Hepatocyte (in vitro differentiated cells): ENCODE results near the gene FBXL17. TPM values are rescaled to one million over a fixed set of nuclear protein-coding genes. Genes with fewer than 3 reads are reported as not detected.

ENCODE experiments used
- DNase-seq: peaks from one replicate; pipeline ENCODE4 v3.0.0-alpha.2; 2016; ENCODE audit warnings: low spot score
- H2AFZ ChIP-seq: fragments of 200-600 bp; sonication (generic); 2 replicates; pipeline ENCODE4 v1.6.0; 2016; ENCODE audit warnings: antibody characterized with exemption, mild to moderate bottlenecking
- H3K27ac ChIP-seq: fragments of 200-600 bp; sonication (generic); 2 replicates; pipeline ENCODE4 v1.5.1; 2016; ENCODE audit warnings: mild to moderate bottlenecking
- H3K27me3 ChIP-seq: fragments of 200-600 bp; sonication (generic); 2 replicates; pipeline ENCODE4 v1.6.1; 2016
- H3K36me3 ChIP-seq: fragments of 200-600 bp; sonication (generic); replicated peaks from 2 replicates; pipeline ENCODE4 v1.5.1; 2016; ENCODE audit warnings: low read depth; ENCODE audit not compliant: insufficient read depth
- H3K4me1 ChIP-seq: fragments of 200-600 bp; sonication (generic); 2 replicates; pipeline ENCODE4 v1.5.1; 2016; ENCODE audit warnings: mild to moderate bottlenecking, moderate library complexity; ENCODE audit not compliant: insufficient read depth
- H3K4me2 ChIP-seq: fragments of 200-600 bp; sonication (generic); 2 replicates; pipeline ENCODE4 v1.6.0; 2016
- H3K4me3 ChIP-seq: fragments of 200-600 bp; sonication (generic); 2 replicates; pipeline ENCODE4 v1.5.1; 2016; ENCODE audit warnings: mild to moderate bottlenecking
- H3K79me2 ChIP-seq: fragments of 200-600 bp; sonication (generic); 2 replicates; pipeline ENCODE4 v1.6.0; 2017; ENCODE audit warnings: mild to moderate bottlenecking
- H3K9me2 ChIP-seq: fragments of 200-600 bp; sonication (generic); replicated peaks from 2 replicates; pipeline ENCODE4 v1.6.0; 2017; ENCODE audit warnings: mild to moderate bottlenecking; ENCODE audit not compliant: insufficient read depth
- H3K9me3 ChIP-seq: fragments of 200-600 bp; sonication (generic); 2 replicates; pipeline ENCODE4 v1.5.1; 2016; ENCODE audit warnings: low read depth, mild to moderate bottlenecking
- H4K20me1 ChIP-seq: fragments of 200-600 bp; sonication (generic); 2 replicates; pipeline ENCODE4 v1.6.0; 2016; ENCODE audit warnings: mild to moderate bottlenecking; ENCODE audit not compliant: insufficient read depth, poor library complexity, severe bottlenecking
- CTCF ChIP-seq: fragments of 200-600 bp; sonication (generic); IDR thresholded peaks from 2 replicates; pipeline ENCODE4 v1.5.1; 2016; ENCODE audit warnings: antibody characterized with exemption, mild to moderate bottlenecking; ENCODE audit not compliant: poor library complexity
- EZH2 ChIP-seq: fragments of 200-600 bp; sonication (generic); IDR thresholded peaks from 2 replicates; pipeline ENCODE4 v1.6.1; 2016; ENCODE audit warnings: antibody characterized with exemption, mild to moderate bottlenecking, borderline replicate concordance
- EZH2phosphoT487 ChIP-seq: fragments of 200-600 bp; sonication (generic); IDR thresholded peaks from one replicate; pipeline ENCODE4 v1.6.1; 2018; ENCODE audit warnings: antibody characterized with exemption, mild to moderate bottlenecking, low read depth, moderate library complexity; ENCODE audit not compliant: unreplicated experiment, severe bottlenecking
- WGBS: methylation state at CpG from one replicate; pipeline ENCODE4 v1.1.6; 2016; ENCODE audit warnings: low lambda C conversion rate; ENCODE audit errors: missing lambda C conversion rate; 5-methylcytosine and 5-hydroxymethylcytosine counted together
- polyA plus RNA-seq: library from polyadenylated mRNA; unstranded; fragments of >200 nt; fragmentation: Nextera tagmentation; extraction: Ambion mirVana; gene quantifications from 2 replicates; pipeline ENCODE4 v1.2.1, GENCODE V29; 2016
- total RNA-seq: library from RNA; depleted of rRNA; stranded (reverse); fragments of >200 nt; gene quantifications from 2 replicates; pipeline ENCODE4 v1.2.3, GENCODE V29; 2014

FBXL17 gene
- total and polyA plus RNA-seq, 2 experiments from 2014 or later: 12.5 to 18.2 TPM

- Histone ChIP-seq H2AFZ (peak overlapping the region; percentile 53), H3K4me3 (peak overlapping the region; percentile 88), H3K9me3 (no peaks in the 10 kb centered on the region), H3K27ac (peak overlapping the region; percentile 100), H3K4me2 (peak overlapping the region; percentile 88), H3K27me3 (no peaks in the 10 kb centered on the region), H3K9me2 (no peaks in the 10 kb centered on the region), H3K79me2 (peaks cover 36% of the 10 kb centered on the region), H4K20me1 (no peaks in the 10 kb centered on the region), H3K36me3 (no peaks in the 10 kb centered on the region), H3K4me1 (peaks cover 31% of the 10 kb centered on the region)
- no peak for TF ChIP-seq EZH2
- TF ChIP-seq EZH2phosphoT487: no peak
- no peak for TF ChIP-seq CTCF
- 31% methylated on average over 9 of the region's 9 CpGs for WGBS
- DNase-seq: peak; percentile 23
Observed at GRCh38 chr5:108382784-108383330, 959 bp upstream of the FBXL17 start.

GRCh38 chr5:108381350-108381953, 446 bp downstream of the FBXL17 start:
- Histone ChIP-seq H3K9me2 (no peaks in the 10 kb centered on the region), H3K79me2 (peaks cover 50% of the 10 kb centered on the region), H3K36me3 (no peaks in the 10 kb centered on the region), H3K4me2 (peak overlapping the region; percentile 88), H2AFZ (peak overlapping the region; percentile 53), H3K4me1 (peaks cover 31% of the 10 kb centered on the region), H3K4me3 (peak overlapping the region; percentile 88), H3K9me3 (no peaks in the 10 kb centered on the region), H3K27ac (peak overlapping the region; percentile 100), H3K27me3 (no peaks in the 10 kb centered on the region), H4K20me1 (no peaks in the 10 kb centered on the region)
- WGBS: under 1% methylated on average over 46 of the region's 74 CpGs
- DNase-seq: peak; percentile 86
- TF ChIP-seq EZH2phosphoT487 (no peak), CTCF (no peak), EZH2 (no peak)

- peak; percentile 75 for DNase-seq
- under 1% methylated on average over 35 of the region's 85 CpGs for WGBS
Observed at GRCh38 chr5:108380531-108381349, 1.2 kb downstream of the FBXL17 start.

More at GRCh38 chr5:108380531-108381349, 1.2 kb downstream of the FBXL17 start:
- TF ChIP-seq CTCF: no peak
- Histone ChIP-seq H2AFZ (peak overlapping the region; percentile 92), H3K36me3 (no peaks in the 10 kb centered on the region), H3K4me1 (peaks cover 27% of the 10 kb centered on the region), H3K4me2 (peak overlapping the region; percentile 88), H3K27me3 (no peaks in the 10 kb centered on the region), H3K9me3 (no peaks in the 10 kb centered on the region), H3K27ac (peak overlapping the region; percentile 100), H3K9me2 (no peaks in the 10 kb centered on the region), H3K4me3 (peak overlapping the region; percentile 88), H3K79me2 (peaks cover 57% of the 10 kb centered on the region), H4K20me1 (no peaks in the 10 kb centered on the region)
